Progenitor cell of endocrine pancreas (in vitro differentiated cells): ENCODE data around the gene ZNF606. TPM values are rescaled to one million over a fixed set of nuclear protein-coding genes. Genes with fewer than 3 reads are reported as not detected.

Experiments
- DNase-seq: peaks from one replicate; pipeline ENCODE4 v3.0.0; 2021; ENCODE audit warnings: low spot score; ENCODE audit not compliant: unreplicated experiment
- H3K27ac Mint-ChIP-seq: 2 replicates; pipeline ENCODE4 v1.8.0; 2021; ENCODE audit warnings: mild to moderate bottlenecking, moderate library complexity, mixed read lengths
- H3K27me3 Mint-ChIP-seq: 2 replicates; pipeline ENCODE4 v1.8.0; 2021; ENCODE audit warnings: mixed read lengths
- H3K36me3 Mint-ChIP-seq: 2 replicates; pipeline ENCODE4 v1.8.0; 2022; ENCODE audit warnings: mixed read lengths; ENCODE audit not compliant: insufficient read depth
- H3K4me1 Mint-ChIP-seq: 2 replicates; pipeline ENCODE4 v1.8.0; 2021; ENCODE audit warnings: low read depth, mixed read lengths
- H3K4me3 Mint-ChIP-seq: 2 replicates; pipeline ENCODE4 v1.8.0; 2021; ENCODE audit warnings: low read depth, mild to moderate bottlenecking, moderate library complexity, mixed read lengths
- H3K9me3 Mint-ChIP-seq: 2 replicates; pipeline ENCODE4 v1.8.0; 2021; ENCODE audit warnings: low read depth, mixed read lengths
- total RNA-seq: library from RNA; stranded (reverse); gene quantifications from 2 replicates; pipeline ENCODE4 v1.2.1, GENCODE V29; 2021
- TF ChIP-seq, protein P1 (sequence below): fragments of 200-600 bp; sonication (generic); IDR thresholded peaks from one replicate; pipeline ENCODE4 v1.5.0; 2021; ENCODE audit warnings: antibody characterized with exemption, mild to moderate bottlenecking; ENCODE audit not compliant: unreplicated experiment

ZNF606 gene
- total RNA-seq, 1 donor from 2014 or later: 49.0 TPM

DNA sequence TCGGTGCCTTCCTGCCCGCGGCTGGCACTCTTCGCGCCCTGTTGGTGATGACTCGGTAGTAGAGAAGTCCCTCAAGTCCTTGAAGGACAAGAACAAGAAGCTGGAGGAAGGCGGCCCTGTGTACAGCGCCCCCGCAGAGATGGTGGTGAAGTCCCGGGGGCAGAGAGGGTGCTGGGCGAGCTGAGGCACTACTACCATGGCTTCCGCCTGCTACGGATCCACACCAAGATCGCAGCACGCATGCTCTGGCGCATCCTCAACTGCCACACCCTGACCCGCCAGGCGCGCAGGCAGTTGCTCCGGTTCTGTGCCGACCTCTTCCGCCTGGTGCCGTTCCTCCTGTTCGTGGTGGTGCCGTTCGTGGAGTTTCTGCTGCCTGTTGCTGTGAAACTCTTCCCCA, 42.3 kb upstream of the ZNF606 start:
- Mint-ChIP-seq H3K27ac (no peak overlapping the region), H3K27me3 (no peaks in the 10 kb centered on the region), H3K36me3 (peaks cover 4% of the 10 kb centered on the region), H3K4me1 (no peaks in the 10 kb centered on the region), H3K4me3 (no peak overlapping the region), H3K9me3 (peaks cover 31% of the 10 kb centered on the region)
- TF ChIP-seq, protein P1, sequence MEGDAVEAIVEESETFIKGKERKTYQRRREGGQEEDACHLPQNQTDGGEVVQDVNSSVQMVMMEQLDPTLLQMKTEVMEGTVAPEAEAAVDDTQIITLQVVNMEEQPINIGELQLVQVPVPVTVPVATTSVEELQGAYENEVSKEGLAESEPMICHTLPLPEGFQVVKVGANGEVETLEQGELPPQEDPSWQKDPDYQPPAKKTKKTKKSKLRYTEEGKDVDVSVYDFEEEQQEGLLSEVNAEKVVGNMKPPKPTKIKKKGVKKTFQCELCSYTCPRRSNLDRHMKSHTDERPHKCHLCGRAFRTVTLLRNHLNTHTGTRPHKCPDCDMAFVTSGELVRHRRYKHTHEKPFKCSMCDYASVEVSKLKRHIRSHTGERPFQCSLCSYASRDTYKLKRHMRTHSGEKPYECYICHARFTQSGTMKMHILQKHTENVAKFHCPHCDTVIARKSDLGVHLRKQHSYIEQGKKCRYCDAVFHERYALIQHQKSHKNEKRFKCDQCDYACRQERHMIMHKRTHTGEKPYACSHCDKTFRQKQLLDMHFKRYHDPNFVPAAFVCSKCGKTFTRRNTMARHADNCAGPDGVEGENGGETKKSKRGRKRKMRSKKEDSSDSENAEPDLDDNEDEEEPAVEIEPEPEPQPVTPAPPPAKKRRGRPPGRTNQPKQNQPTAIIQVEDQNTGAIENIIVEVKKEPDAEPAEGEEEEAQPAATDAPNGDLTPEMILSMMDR: no peak
- DNase-seq: no peak

DNA sequence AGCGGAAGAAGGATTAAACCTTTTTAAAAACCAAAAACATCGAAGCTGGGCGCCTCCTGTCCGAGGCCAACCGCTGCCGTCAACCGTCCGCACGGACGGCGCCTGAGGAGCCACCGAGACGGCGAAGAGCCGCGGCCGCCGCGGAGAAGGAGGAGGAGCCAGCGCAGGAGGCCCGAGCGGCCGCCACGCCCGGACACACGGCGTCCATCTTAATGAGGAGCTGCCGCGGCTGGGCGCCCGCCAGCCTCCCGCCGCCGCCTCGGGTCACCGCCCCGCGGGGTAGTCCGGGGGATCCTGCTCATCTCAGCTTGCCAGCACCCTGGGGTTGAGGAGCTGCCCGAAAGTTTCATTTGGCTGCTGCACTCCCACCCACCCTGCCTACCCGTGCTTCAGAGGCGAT, 41.8 kb upstream of the ZNF606 start:
- Mint-ChIP-seq H3K4me3 (no peak overlapping the region), H3K27ac (no peak overlapping the region), H3K9me3 (peaks cover 31% of the 10 kb centered on the region), H3K4me1 (no peaks in the 10 kb centered on the region), H3K36me3 (peaks cover 4% of the 10 kb centered on the region), H3K27me3 (no peaks in the 10 kb centered on the region)
- TF ChIP-seq, protein P1: no peak
- DNase-seq: no peak

DNA sequence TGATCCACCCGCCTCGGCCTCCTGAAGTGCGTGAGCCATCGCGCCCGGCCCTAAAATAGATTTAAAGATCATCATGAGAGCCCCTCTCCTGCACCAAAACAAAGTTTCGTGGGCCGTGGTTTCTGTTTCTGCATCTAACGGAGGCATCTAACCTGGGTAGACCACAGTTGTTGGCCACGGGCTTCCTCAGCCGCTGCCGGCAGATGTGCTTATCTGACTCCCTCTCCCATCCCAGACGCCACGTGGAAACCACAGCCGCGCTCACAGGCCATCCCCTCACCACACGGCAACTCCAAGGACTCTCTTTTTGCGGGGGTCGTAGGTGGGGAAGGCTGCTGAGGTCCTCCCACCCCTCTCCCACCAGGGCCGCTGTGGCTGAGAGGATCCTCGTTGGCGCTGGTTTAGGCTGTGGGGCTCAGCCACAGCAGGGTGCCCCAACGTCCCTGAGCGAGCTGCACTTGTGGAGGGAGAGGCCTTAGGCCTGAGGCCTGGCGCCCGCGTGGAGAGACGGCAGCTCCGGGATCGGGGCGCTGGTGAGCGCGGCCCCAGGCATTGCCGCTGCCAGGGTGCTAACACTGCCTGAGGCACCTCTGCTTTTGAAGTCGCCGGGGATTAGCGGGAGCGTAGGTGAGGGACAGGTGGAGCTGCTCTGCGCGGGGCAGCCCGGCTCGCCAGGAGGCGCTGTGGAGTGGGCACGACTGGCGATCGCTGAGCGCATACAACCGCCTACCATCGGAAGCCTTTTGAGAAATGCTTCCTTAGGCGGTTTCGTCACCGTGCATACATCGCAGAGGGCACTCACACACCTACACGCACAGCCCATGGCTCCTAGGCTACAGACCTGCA, 40.1 kb upstream of the ZNF606 start:
- peaks cover 3% of the 10 kb centered on the region for H3K36me3 Mint-ChIP-seq

DNA sequence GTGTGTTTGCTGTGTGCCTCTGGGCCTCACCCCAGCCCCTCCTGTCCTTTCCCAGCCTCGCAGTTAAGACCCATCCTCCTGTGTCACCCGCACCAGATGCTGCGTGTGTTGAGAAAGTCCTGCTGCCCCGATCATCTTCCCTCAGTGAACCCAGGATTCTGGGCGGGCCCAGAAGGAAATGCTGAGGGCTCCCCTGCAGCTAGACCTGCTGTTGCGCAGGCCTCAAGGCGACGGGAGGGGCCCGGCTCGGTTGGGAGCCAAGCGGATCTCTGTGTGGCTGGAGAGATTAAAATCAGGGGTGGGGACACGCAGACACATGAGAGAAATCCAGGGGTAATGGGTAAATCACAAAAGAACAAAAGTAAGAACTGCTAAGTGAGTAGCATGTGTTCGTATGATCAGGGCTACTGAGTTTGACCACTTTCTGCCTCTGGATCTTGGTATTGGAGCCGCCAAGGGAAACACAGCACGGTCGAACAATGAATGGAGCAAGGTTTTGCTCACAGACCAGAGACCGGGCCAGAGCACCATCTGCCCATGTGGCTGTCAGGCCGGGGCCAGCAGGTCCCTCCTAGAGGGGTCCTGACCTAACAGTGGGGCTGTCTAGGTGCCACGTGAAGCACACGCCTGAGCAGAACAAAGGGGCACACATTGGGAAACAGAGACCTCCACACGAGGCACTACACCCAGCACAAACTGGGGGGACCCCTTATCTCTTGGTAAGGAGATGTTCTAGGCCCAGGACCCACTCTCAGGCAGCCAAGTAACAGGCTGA, 38.3 kb upstream of the ZNF606 start:
- H3K36me3 Mint-ChIP-seq: peaks cover 11% of the 10 kb centered on the region
- H3K27me3 Mint-ChIP-seq: peaks cover 3% of the 10 kb centered on the region
- no peak overlapping the region for H3K27ac Mint-ChIP-seq
- TF ChIP-seq, protein P1: no peak
- DNase-seq: no peak
- peaks cover 4% of the 10 kb centered on the region for H3K4me1 Mint-ChIP-seq
- H3K4me3 Mint-ChIP-seq: no peak overlapping the region
- H3K9me3 Mint-ChIP-seq: peaks cover 24% of the 10 kb centered on the region

More for the DNA sequence above, 40.1 kb upstream of the ZNF606 start:
- no peak overlapping the region for H3K4me3 Mint-ChIP-seq
- peaks cover 28% of the 10 kb centered on the region for H3K9me3 Mint-ChIP-seq
- DNase-seq: no peak
- TF ChIP-seq, protein P1: peak; percentile 26
- H3K27me3 Mint-ChIP-seq: peaks cover 3% of the 10 kb centered on the region
- peaks cover 4% of the 10 kb centered on the region for H3K4me1 Mint-ChIP-seq
- no peak overlapping the region for H3K27ac Mint-ChIP-seq

DNA sequence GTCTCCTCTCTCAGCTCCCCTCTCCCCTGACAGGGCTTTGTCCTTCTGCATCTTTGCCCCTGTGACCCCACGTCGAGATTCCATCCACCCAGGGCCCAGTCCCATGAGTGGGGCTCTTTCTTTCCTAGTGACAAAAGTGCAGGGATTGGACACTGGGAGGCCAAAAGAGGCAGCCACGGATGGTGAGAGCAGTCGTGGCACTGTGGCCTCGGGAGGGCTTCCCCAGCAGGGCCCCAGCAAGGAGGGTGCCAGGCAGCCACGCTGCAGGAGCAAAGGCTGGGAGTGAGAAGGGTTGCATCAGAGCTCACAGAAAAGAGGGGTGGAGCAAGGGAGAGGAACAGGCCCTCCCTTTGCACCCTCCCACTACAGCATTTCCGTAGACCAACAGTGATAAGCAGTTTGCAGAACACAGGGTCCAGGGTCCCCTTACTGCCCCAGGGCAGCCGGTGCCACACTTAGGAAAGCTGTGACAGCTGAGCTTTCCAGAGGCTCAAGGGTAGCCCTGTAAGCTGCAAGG, 36.1 kb upstream of the ZNF606 start:
- Mint-ChIP-seq H3K27ac (peak overlapping the region; percentile 41), H3K27me3 (peaks cover 3% of the 10 kb centered on the region), H3K4me1 (peaks cover 5% of the 10 kb centered on the region), H3K9me3 (peaks cover 26% of the 10 kb centered on the region), H3K36me3 (peaks cover 14% of the 10 kb centered on the region), H3K4me3 (no peak overlapping the region)
- TF ChIP-seq, protein P1: no peak
- DNase-seq: no peak
